Measurements from ENCODE around the gene HSD17B7.
"Not testable (repeated sequence)": the region's sequence is repeated elsewhere in the genome, so short reads cannot be mapped to it uniquely, and the experiment has no call there.

The HSD17B7 gene

DNA sequence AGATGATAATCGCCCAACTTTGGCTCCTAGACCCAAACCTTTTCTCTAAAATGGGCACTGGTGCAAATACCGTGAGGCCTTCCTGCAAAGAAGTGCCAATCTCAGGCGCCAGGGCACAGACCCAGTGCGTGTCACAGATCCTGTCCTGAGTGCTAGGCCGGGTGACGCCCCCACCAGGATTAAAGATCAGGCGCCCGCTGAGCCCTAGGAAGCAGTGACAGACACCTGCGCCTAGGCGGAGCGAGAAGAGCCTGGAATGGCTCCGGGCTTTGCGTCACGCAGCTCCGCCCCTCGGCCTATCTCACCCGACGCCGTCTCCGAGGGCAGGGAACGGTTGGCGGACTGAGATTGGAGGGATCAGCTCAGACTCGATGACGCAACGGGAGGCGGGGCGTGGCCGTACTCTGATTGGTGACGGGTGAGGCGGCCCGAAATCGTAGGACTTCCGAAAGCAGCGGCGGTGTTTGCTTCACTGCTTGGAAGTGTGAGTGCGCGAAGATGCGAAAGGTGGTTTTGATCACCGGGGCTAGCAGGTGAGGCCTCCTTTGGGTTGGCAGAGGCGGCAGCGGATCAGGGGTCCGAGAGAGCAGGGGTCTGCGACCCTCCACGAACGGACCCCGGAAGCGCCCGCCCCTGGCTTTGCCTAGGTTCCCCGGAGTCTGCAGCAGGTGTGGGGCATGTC lies at the start of gene HSD17B7:
TSS of gene HSD17B7 (plus strand) at position 400 of the 682 bp plus-strand sequence. CDS start at position 499, 99 bp downstream.
- H3K9ac ChIP-seq (ENCODE audit: low read depth, low read length): not testable (repeated sequence)

GRCh38 chr1:162740755-162741154 lies 49.7 kb upstream of the HSD17B7 start:
- Histone ChIP-seq H3K4me3 (ENCODE audit: low read depth, low read length) (no peak overlapping the region), H3K36me3 (ENCODE audit: control insufficient read depth, insufficient read depth, low read length) (no peaks in the 10 kb centered on the region), H3K9ac (ENCODE audit: low read depth, low read length) (no peak overlapping the region), H3K27ac (ENCODE audit: low read depth, low read length) (no peak overlapping the region), H3K27me3 (ENCODE audit: control insufficient read depth, insufficient read depth, low read length) (no peaks in the 10 kb centered on the region), H3K4me1 (ENCODE audit: control insufficient read depth, insufficient read depth, low read length) (no peaks in the 10 kb centered on the region), H3K9me3 (ENCODE audit: control insufficient read depth, insufficient read depth, low read length) (peaks cover 2% of the 10 kb centered on the region; the same call in 1 of the 2 replicates)

More for the DNA sequence above, at the start of gene HSD17B7:
- Histone ChIP-seq H3K36me3 (ENCODE audit: control insufficient read depth, insufficient read depth, low read length) (peaks cover 12% of the 10 kb centered on the region), H3K27ac (ENCODE audit: low read depth, low read length) (peak within 1 kb of the TSS; percentile 71), H3K4me3 (ENCODE audit: low read depth, low read length) (peak within 1 kb of the TSS; percentile 64)
- H3K27me3 ChIP-seq (ENCODE audit: control insufficient read depth, insufficient read depth, low read length); H3K4me1 ChIP-seq (ENCODE audit: control insufficient read depth, insufficient read depth, low read length); H3K9me3 ChIP-seq (ENCODE audit: control insufficient read depth, insufficient read depth, low read length): not testable (repeated sequence)

DNA sequence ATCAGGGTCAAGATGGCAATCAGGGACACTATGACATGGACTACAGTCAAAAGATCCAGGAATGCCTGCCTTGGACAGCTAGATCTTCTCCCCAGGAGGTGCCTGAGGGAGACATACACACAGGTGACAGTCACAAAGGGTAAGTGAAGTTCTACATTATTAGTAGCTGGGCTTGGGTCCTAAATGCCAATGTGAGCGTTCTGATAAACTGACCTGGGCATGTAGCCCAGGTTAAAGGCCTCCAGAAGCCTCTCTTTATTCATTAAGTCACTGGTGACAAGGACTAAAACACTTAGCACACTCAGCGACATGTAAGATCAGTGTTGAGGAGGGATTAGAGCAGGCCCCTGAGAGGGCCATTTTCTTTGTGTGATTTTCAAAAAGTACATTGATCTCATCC lies 48.9 kb upstream of the HSD17B7 start:
- Histone ChIP-seq H3K27ac (ENCODE audit: low read depth, low read length) (no peak overlapping the region), H3K9ac (ENCODE audit: low read depth, low read length) (no peak overlapping the region), H3K4me1 (ENCODE audit: control insufficient read depth, insufficient read depth, low read length) (no peaks in the 10 kb centered on the region), H3K27me3 (ENCODE audit: control insufficient read depth, insufficient read depth, low read length) (no peaks in the 10 kb centered on the region), H3K36me3 (ENCODE audit: control insufficient read depth, insufficient read depth, low read length) (no peaks in the 10 kb centered on the region), H3K4me3 (ENCODE audit: low read depth, low read length) (no peak overlapping the region), H3K9me3 (ENCODE audit: control insufficient read depth, insufficient read depth, low read length) (peaks cover 5% of the 10 kb centered on the region; the same call in 1 of the 2 replicates)

DNA sequence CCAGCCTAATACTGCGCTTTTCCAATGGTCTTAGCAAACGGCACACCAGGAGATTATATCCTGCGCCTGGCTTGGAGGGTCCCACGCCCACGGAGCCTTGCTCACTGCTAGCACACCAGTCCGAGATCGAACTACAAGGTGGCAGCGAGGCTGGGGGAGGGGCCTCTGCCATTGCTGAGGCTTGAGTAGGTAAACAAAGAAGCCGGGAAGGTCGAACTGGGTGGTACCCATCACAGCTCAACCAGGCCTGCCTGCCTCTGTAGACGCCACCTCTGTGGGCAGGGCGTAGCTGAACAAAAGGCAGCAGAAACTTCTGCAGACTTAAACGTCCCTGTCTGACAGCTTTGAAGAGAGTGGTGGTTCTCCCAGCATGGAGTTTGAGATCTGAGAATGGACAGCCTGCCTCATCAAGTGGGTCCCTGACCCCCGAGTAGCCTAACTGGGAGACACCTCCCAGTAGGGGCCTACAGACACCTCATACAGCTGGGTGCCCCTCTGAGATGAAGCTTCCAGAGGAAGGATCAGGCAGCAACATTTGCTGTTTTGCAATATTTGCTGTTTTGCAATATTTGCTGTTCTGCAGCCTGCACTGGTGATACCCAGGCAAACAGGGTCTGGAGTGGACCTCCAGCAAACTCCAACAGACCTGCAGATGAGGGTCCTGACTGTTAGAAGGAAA lies 44.1 kb upstream of the HSD17B7 start:
- not testable (repeated sequence) for H3K27me3 ChIP-seq (ENCODE audit: control insufficient read depth, insufficient read depth, low read length); H3K9me3 ChIP-seq (ENCODE audit: control insufficient read depth, insufficient read depth, low read length); H3K4me3 ChIP-seq (ENCODE audit: low read depth, low read length); H3K9ac ChIP-seq (ENCODE audit: low read depth, low read length); H3K4me1 ChIP-seq (ENCODE audit: control insufficient read depth, insufficient read depth, low read length); H3K36me3 ChIP-seq (ENCODE audit: control insufficient read depth, insufficient read depth, low read length); H3K27ac ChIP-seq (ENCODE audit: low read depth, low read length)

DNA sequence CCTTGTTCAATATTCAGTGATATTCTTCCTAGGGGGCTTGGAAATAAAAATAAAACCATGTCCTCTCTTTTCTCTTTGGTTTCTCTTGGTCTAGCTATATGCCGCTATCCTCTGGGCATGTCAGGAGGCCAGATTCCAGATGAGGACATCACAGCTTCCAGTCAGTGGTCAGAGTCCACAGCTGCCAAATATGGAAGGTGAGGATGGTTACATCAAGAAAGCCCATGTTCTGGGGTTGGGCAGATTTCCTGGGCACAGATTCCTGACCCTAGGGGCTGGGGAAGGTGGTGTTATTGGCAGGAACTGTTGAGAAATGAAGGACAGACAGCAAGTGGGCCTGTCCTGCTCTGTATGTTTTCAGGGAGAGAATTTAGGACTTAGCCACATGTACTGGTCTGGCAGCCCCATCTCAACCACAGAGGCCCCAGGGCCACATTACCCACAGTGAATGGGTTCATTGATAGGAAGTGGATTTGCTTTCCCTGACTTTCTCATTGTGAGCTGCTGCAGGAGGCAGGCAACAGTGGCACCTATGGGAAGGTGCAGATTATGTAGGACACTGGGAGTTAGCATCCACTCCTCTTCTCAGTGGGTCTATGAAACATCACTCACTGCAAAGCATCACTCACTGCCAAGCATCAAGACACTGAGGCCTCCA lies 37.4 kb upstream of the HSD17B7 start:
- H3K27me3 ChIP-seq (ENCODE audit: control insufficient read depth, insufficient read depth, low read length): no peaks in the 10 kb centered on the region
- no peak overlapping the region for H3K27ac ChIP-seq (ENCODE audit: low read depth, low read length)
- no peaks in the 10 kb centered on the region for H3K9me3 ChIP-seq (ENCODE audit: control insufficient read depth, insufficient read depth, low read length)
- no peaks in the 10 kb centered on the region for H3K36me3 ChIP-seq (ENCODE audit: control insufficient read depth, insufficient read depth, low read length)
- H3K4me1 ChIP-seq (ENCODE audit: control insufficient read depth, insufficient read depth, low read length): no peaks in the 10 kb centered on the region
- H3K9ac ChIP-seq (ENCODE audit: low read depth, low read length): no peak overlapping the region
- no peak overlapping the region for H3K4me3 ChIP-seq (ENCODE audit: low read depth, low read length)

GRCh38 chr1:162753998-162754585 lies 36.4 kb upstream of the HSD17B7 start:
- H3K4me3 ChIP-seq (ENCODE audit: low read depth, low read length): no peak overlapping the region
- H3K27me3 ChIP-seq (ENCODE audit: control insufficient read depth, insufficient read depth, low read length): no peaks in the 10 kb centered on the region
- no peak overlapping the region for H3K27ac ChIP-seq (ENCODE audit: low read depth, low read length)
- no peaks in the 10 kb centered on the region for H3K9me3 ChIP-seq (ENCODE audit: control insufficient read depth, insufficient read depth, low read length)
- H3K36me3 ChIP-seq (ENCODE audit: control insufficient read depth, insufficient read depth, low read length): no peaks in the 10 kb centered on the region
- no peaks in the 10 kb centered on the region for H3K4me1 ChIP-seq (ENCODE audit: control insufficient read depth, insufficient read depth, low read length)
- no peak overlapping the region for H3K9ac ChIP-seq (ENCODE audit: low read depth, low read length)

DNA sequence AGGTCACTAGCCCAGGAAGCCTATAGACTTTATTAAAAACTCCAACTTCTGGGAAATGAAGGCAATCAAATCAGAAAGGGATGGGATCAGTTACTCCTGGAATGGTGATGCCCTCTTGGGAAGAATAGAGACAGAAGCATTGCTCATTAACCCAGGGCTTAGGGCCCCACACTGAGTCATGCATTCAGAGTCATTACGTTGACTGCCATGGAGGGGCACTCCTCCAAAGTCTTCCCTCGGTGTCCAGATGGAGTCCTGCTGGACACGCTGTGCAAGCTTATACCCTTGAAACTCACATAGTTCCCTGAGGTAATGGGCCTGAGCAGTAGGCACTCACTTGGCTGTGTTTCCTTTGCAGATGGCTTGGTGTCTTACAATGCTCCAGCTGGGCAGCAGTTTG lies 35.2 kb upstream of the HSD17B7 start:
- no peak overlapping the region for H3K4me3 ChIP-seq (ENCODE audit: low read depth, low read length)
- no peaks in the 10 kb centered on the region for H3K27me3 ChIP-seq (ENCODE audit: control insufficient read depth, insufficient read depth, low read length)
- no peaks in the 10 kb centered on the region for H3K4me1 ChIP-seq (ENCODE audit: control insufficient read depth, insufficient read depth, low read length)
- H3K9me3 ChIP-seq (ENCODE audit: control insufficient read depth, insufficient read depth, low read length): no peaks in the 10 kb centered on the region
- H3K27ac ChIP-seq (ENCODE audit: low read depth, low read length): no peak overlapping the region
- no peak overlapping the region for H3K9ac ChIP-seq (ENCODE audit: low read depth, low read length)
- H3K36me3 ChIP-seq (ENCODE audit: control insufficient read depth, insufficient read depth, low read length): no peaks in the 10 kb centered on the region

DNA sequence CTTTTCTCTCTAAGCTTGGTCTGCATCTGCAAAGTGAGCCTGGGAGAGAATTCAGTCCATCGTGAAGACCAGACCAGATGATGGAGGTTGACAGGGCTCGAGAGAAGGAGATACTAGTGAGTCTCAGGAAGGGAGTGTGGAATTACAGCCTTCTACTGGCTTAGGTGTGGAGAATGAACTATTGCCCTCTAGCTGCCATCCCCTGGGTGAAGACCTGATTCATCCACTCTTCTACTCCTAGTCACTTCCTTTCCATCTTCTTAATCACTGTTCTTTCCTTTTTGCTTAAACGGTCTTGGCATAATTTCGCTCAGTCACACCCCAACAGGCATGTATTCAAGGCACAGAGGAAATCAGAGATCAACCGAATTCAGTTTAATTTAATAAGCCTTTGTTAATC lies 34.0 kb upstream of the HSD17B7 start:
- Histone ChIP-seq H3K27ac (ENCODE audit: low read depth, low read length) (no peak overlapping the region), H3K27me3 (ENCODE audit: control insufficient read depth, insufficient read depth, low read length) (no peaks in the 10 kb centered on the region), H3K9ac (ENCODE audit: low read depth, low read length) (no peak overlapping the region), H3K36me3 (ENCODE audit: control insufficient read depth, insufficient read depth, low read length) (no peaks in the 10 kb centered on the region), H3K4me3 (ENCODE audit: low read depth, low read length) (no peak overlapping the region), H3K9me3 (ENCODE audit: control insufficient read depth, insufficient read depth, low read length) (no peaks in the 10 kb centered on the region), H3K4me1 (ENCODE audit: control insufficient read depth, insufficient read depth, low read length) (no peaks in the 10 kb centered on the region)

DNA sequence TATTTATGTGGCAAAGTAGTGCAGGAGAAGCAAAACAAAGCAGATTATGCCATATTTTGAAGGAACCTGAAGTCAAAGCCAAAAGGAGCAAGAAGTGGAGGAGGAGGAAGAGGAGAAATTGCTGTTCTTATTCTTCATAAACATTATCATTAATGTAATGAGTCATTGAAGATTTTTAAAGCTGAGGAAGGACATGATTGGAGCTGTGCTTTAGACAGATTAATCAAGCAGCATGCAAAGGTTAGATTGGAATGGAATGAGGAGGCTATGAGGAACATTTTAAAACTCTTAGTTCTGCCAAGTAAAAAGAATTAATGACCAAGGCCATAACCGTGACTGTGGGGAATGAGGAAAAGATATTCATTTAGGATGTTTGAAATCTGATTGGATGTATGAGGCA lies 33.0 kb upstream of the HSD17B7 start:
- Histone ChIP-seq H3K36me3 (ENCODE audit: control insufficient read depth, insufficient read depth, low read length) (no peaks in the 10 kb centered on the region), H3K4me1 (ENCODE audit: control insufficient read depth, insufficient read depth, low read length) (no peaks in the 10 kb centered on the region), H3K4me3 (ENCODE audit: low read depth, low read length) (no peak overlapping the region)

DNA sequence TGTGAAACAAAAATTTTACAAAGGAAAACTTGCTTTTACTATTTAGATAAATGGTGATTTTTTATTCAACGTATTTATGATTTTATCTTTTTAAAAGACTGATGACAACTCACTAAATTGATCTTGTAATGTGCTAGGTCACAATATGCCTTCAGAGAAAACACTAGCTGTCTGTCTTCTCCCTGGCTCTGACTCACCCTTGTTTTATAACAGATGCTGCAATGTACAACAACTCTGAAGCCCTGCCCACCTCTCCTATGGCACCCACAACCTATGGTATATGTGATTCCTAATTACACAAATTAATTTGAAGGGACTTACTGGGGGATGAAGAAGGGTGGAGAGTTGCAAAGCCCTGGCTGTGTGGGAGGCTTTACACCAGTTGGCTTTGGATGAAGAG lies 24.7 kb upstream of the HSD17B7 start:
- Histone ChIP-seq H3K4me3 (ENCODE audit: low read depth, low read length) (no peak overlapping the region), H3K27me3 (ENCODE audit: control insufficient read depth, insufficient read depth, low read length) (no peaks in the 10 kb centered on the region), H3K36me3 (ENCODE audit: control insufficient read depth, insufficient read depth, low read length) (no peaks in the 10 kb centered on the region), H3K9me3 (ENCODE audit: control insufficient read depth, insufficient read depth, low read length) (no peaks in the 10 kb centered on the region), H3K4me1 (ENCODE audit: control insufficient read depth, insufficient read depth, low read length) (no peaks in the 10 kb centered on the region), H3K27ac (ENCODE audit: low read depth, low read length) (no peak overlapping the region), H3K9ac (ENCODE audit: low read depth, low read length) (no peak overlapping the region)

More for the DNA sequence above, 33.0 kb upstream of the HSD17B7 start:
- H3K9me3 ChIP-seq (ENCODE audit: control insufficient read depth, insufficient read depth, low read length): no peaks in the 10 kb centered on the region
- H3K27ac ChIP-seq (ENCODE audit: low read depth, low read length): no peak overlapping the region
- H3K27me3 ChIP-seq (ENCODE audit: control insufficient read depth, insufficient read depth, low read length): no peaks in the 10 kb centered on the region
- H3K9ac ChIP-seq (ENCODE audit: low read depth, low read length): no peak overlapping the region

Data from HUES48 (cell line).